WTC11 (cell line): ENCODE data around the gene PHRF1.

Experiments
- CTCF ChIP-seq: fragments of 200-600 bp; IDR thresholded peaks from 2 replicates; pipeline ENCODE4 v1.8.0; 2022; ENCODE audit warnings: antibody characterized with exemption
- JUN ChIP-seq: sonication (generic); formaldehyde crosslinking; IDR thresholded peaks from 2 replicates; pipeline ENCODE4 v1.8.0; 2023; ENCODE audit warnings: mild to moderate bottlenecking, missing genetic modification reagents
- NFATC4 ChIP-seq: fragments of 250-450 bp; sonication (Bioruptor Pico); IDR thresholded peaks from 2 replicates; pipeline ENCODE4 v1.9.0; 2021; ENCODE audit warnings: mild to moderate bottlenecking
- RELA ChIP-seq: sonication (generic); formaldehyde crosslinking; IDR thresholded peaks from 2 replicates; pipeline ENCODE4 v1.8.1; 2022; ENCODE audit warnings: missing genetic modification reagents, mild to moderate bottlenecking, borderline replicate concordance
- SMAD4 ChIP-seq: sonication (generic); formaldehyde crosslinking; IDR thresholded peaks from 2 replicates; pipeline ENCODE4 v1.8.0; 2022; ENCODE audit warnings: mild to moderate bottlenecking, missing genetic modification reagents
- SP1 ChIP-seq: sonication (generic); formaldehyde crosslinking; conservative IDR thresholded peaks from 2 replicates; pipeline ENCODE4 v1.8.1; 2022; ENCODE audit warnings: missing genetic modification reagents
- TP53 ChIP-seq: sonication (generic); formaldehyde crosslinking; IDR thresholded peaks from 2 replicates; pipeline ENCODE4 v1.8.1; 2023; ENCODE audit warnings: mild to moderate bottlenecking, missing genetic modification reagents
- ZNF317 ChIP-seq: sonication (generic); formaldehyde crosslinking; IDR thresholded peaks from 2 replicates; pipeline ENCODE4 v1.8.1; 2023; ENCODE audit warnings: low read depth, mild to moderate bottlenecking, moderate library complexity, missing genetic modification reagents, borderline replicate concordance
- ZNF532 ChIP-seq: fragments of 250-450 bp; sonication (Bioruptor Pico); IDR thresholded peaks from 2 replicates; pipeline ENCODE4 v1.9.0; 2021; ENCODE audit warnings: mild to moderate bottlenecking, borderline replicate concordance
- TF ChIP-seq, protein P1 (sequence below): sonication (generic); formaldehyde crosslinking; IDR thresholded peaks from 2 replicates; pipeline ENCODE4 v1.8.1; 2022; ENCODE audit warnings: mild to moderate bottlenecking, missing genetic modification reagents, moderate library complexity, borderline replicate concordance
- TF ChIP-seq, protein P2 (sequence below): sonication (generic); formaldehyde crosslinking; IDR thresholded peaks from 2 replicates; pipeline ENCODE4 v1.8.0; 2022; ENCODE audit warnings: mild to moderate bottlenecking, missing genetic modification reagents

GRCh38 chr11:596374-596773 lies 20.1 kb downstream of the PHRF1 start:
- TF ChIP-seq CTCF (no peak), SP1 (CRISPR knock-in tag) (no peak), JUN (CRISPR knock-in tag) (no peak), TP53 (CRISPR knock-in tag) (no peak), SMAD4 (no peak), ZNF532 (CRISPR knock-in tag) (no peak), RELA (CRISPR knock-in tag) (no peak), NFATC4 (CRISPR knock-in tag) (no peak), ZNF317 (no peak)
- TF ChIP-seq, protein P1, sequence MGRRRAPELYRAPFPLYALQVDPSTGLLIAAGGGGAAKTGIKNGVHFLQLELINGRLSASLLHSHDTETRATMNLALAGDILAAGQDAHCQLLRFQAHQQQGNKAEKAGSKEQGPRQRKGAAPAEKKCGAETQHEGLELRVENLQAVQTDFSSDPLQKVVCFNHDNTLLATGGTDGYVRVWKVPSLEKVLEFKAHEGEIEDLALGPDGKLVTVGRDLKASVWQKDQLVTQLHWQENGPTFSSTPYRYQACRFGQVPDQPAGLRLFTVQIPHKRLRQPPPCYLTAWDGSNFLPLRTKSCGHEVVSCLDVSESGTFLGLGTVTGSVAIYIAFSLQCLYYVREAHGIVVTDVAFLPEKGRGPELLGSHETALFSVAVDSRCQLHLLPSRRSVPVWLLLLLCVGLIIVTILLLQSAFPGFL (CRISPR knock-in tag) = no peak
- TF ChIP-seq, protein P2, sequence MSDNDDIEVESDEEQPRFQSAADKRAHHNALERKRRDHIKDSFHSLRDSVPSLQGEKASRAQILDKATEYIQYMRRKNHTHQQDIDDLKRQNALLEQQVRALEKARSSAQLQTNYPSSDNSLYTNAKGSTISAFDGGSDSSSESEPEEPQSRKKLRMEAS (CRISPR knock-in tag) = no peak
